ENCODE results near the gene POM121.
"Not testable (repeated sequence)": the region's sequence is repeated elsewhere in the genome, so short reads cannot be mapped to it uniquely, and the experiment has no call there.

Gene POM121

GRCh38 chr7:72950432-72950831 is 25.5 kb downstream of the POM121 start:
- DNase-seq: not testable (repeated sequence)

- DNase-seq: not testable (repeated sequence)
These were observed 29.1 kb downstream of the POM121 start for GRCh38 chr7:72953901-72954562.

GRCh38 chr7:72954563-72955198 is 29.8 kb downstream of the POM121 start:
- DNase-seq: not testable (repeated sequence)

GRCh38 chr7:72960029-72960428 is 35.1 kb downstream of the POM121 start:
- DNase-seq: not testable (repeated sequence)

GRCh38 chr7:72960626-72961345 is 35.9 kb downstream of the POM121 start:
- DNase-seq: not testable (repeated sequence)

- not testable (repeated sequence) for DNase-seq
These were observed 36.4 kb downstream of the POM121 start for GRCh38 chr7:72961346-72961650.

GRCh38 chr7:72963056-72963455 is 38.2 kb downstream of the POM121 start:
- not testable (repeated sequence) for DNase-seq

GRCh38 chr7:72965186-72965975 is 40.5 kb downstream of the POM121 start:
- DNase-seq: not testable (repeated sequence)

- not testable (repeated sequence) for DNase-seq
These were observed 42.0 kb downstream of the POM121 start for GRCh38 chr7:72966892-72967291.

- DNase-seq: not testable (repeated sequence)
These were observed 44.2 kb downstream of the POM121 start, which contains the start of gene TRIM74 for GRCh38 chr7:72968980-72969516. Gene TRIM74 (minus strand): TSS chr7:72969466. CDS start chr7:72966157, 3,309 bp downstream.

GRCh38 chr7:72969688-72970087 is 44.8 kb downstream of the POM121 start:
- not testable (repeated sequence) for DNase-seq

GRCh38 chr7:72971505-72971904 is 46.6 kb downstream of the POM121 start:
- DNase-seq: not testable (repeated sequence)

- not testable (repeated sequence) for DNase-seq
These were observed 49.9 kb downstream of the POM121 start for GRCh38 chr7:72974781-72975180.

GRCh38 chr7:72975656-72976286 is 50.9 kb downstream of the POM121 start:
- DNase-seq: not testable (repeated sequence)

- not testable (repeated sequence) for DNase-seq
These were observed 51.5 kb downstream of the POM121 start for GRCh38 chr7:72976434-72976833.

GRCh38 chr7:72980382-72980781 is 55.5 kb downstream of the POM121 start:
- DNase-seq: not testable (repeated sequence)

GRCh38 chr7:72982084-72982483 is 57.2 kb downstream of the POM121 start:
- not testable (repeated sequence) for DNase-seq

GRCh38 chr7:72990146-72990913 is 65.4 kb downstream of the POM121 start:
- not testable (repeated sequence) for DNase-seq

GRCh38 chr7:72995484-72995883 is 70.6 kb downstream of the POM121 start:
- DNase-seq: not testable (repeated sequence)

- DNase-seq: not testable (repeated sequence)
These were observed 72.6 kb downstream of the POM121 start for GRCh38 chr7:72997447-72997846.

GRCh38 chr7:72997887-72998468 is 73.1 kb downstream of the POM121 start:
- not testable (repeated sequence) for DNase-seq

Data from activated CD4-positive, alpha-beta T cell treated with anti-CD3 and anti-CD28 coated beads, Interleukin-2, amount 50 U/mL, for 16 hours (primary cell).